ENCODE data around the gene LMTK2.

- TF ChIP-seq POLR2AphosphoS5 (IDR thresholded peaks at IDR 0.05) (no peak), EZH2 (IDR thresholded peaks at IDR 0.05; ENCODE audit: borderline replicate concordance, insufficient read depth, low read length, poor library complexity, severe bottlenecking) (no peak), CTCF (IDR thresholded peaks at IDR 0.05; ENCODE audit: poor library complexity, severe bottlenecking) (no peak), MXI1 (conservative IDR thresholded peaks at IDR 0.05; ENCODE audit: poor library complexity, severe bottlenecking) (no peak), REST (IDR thresholded peaks at IDR 0.05; ENCODE audit: borderline replicate concordance) (no peak)
Observed at GRCh38 chr7:98178762-98179490, 72.3 kb downstream of the LMTK2 start.

Data from neural cell (in vitro differentiated cells).